ENCODE data around the gene TBC1D5.

Gene TBC1D5

GRCh38 chr3:17333893-17334292 lies 408.5 kb downstream of the TBC1D5 start:
- DNase-seq (ENCODE audit: low read depth), result no peak
- no peak overlapping the region for H3K4me3 ChIP-seq (ENCODE audit: low read depth, low read length)
- TF ChIP-seq, protein P1, sequence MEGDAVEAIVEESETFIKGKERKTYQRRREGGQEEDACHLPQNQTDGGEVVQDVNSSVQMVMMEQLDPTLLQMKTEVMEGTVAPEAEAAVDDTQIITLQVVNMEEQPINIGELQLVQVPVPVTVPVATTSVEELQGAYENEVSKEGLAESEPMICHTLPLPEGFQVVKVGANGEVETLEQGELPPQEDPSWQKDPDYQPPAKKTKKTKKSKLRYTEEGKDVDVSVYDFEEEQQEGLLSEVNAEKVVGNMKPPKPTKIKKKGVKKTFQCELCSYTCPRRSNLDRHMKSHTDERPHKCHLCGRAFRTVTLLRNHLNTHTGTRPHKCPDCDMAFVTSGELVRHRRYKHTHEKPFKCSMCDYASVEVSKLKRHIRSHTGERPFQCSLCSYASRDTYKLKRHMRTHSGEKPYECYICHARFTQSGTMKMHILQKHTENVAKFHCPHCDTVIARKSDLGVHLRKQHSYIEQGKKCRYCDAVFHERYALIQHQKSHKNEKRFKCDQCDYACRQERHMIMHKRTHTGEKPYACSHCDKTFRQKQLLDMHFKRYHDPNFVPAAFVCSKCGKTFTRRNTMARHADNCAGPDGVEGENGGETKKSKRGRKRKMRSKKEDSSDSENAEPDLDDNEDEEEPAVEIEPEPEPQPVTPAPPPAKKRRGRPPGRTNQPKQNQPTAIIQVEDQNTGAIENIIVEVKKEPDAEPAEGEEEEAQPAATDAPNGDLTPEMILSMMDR (IDR thresholded peaks at IDR 0.05; ENCODE audit: low read depth, low read length), result no peak
- no peak for TF ChIP-seq MAX (IDR thresholded peaks at IDR 0.05; ENCODE audit: low read depth, low read length)
- TF ChIP-seq POLR2A (IDR thresholded peaks at IDR 0.05; ENCODE audit: extremely low read depth, insufficient read length), result no peak
- no peak for TF ChIP-seq MYC (IDR thresholded peaks at IDR 0.05; ENCODE audit: low read depth, low read length)

GRCh38 chr3:17333446-17333845 lies 409.0 kb downstream of the TBC1D5 start:
- DNase-seq (ENCODE audit: low read depth), result no peak
- H3K4me3 ChIP-seq (ENCODE audit: low read depth, low read length), result no peak overlapping the region
- TF ChIP-seq, protein P1 (IDR thresholded peaks at IDR 0.05; ENCODE audit: low read depth, low read length), result no peak
- TF ChIP-seq POLR2A (IDR thresholded peaks at IDR 0.05; ENCODE audit: extremely low read depth, insufficient read length) (no peak), MAX (IDR thresholded peaks at IDR 0.05; ENCODE audit: low read depth, low read length) (no peak), MYC (IDR thresholded peaks at IDR 0.05; ENCODE audit: low read depth, low read length) (no peak)

DNA sequence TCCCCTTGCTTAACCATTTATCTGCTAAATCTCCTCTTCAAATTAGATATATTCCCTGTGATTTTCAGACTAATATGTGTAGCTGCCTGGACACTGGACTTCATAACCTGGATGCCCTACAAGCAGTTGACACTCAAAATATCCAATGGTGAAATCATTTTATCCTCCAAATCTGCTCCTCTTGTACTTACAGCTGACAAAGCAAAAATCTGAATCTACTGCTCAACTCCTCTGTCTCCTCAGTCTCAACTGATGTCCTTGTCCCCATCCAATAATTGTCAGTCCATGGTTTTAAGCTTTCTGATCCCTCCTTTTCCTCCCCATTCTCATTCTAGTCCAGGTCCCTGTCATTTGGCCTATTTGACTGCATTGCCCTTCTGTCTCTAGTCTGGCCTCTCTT lies 411.8 kb downstream of the TBC1D5 start:
- DNase-seq (ENCODE audit: low read depth), result no peak
- H3K4me3 ChIP-seq (ENCODE audit: low read depth, low read length), result no peak overlapping the region
- no peak for TF ChIP-seq POLR2A (IDR thresholded peaks at IDR 0.05; ENCODE audit: extremely low read depth, insufficient read length)
- TF ChIP-seq, protein P1 (IDR thresholded peaks at IDR 0.05; ENCODE audit: low read depth, low read length), result no peak
- TF ChIP-seq MYC (IDR thresholded peaks at IDR 0.05; ENCODE audit: low read depth, low read length), result no peak
- no peak for TF ChIP-seq MAX (IDR thresholded peaks at IDR 0.05; ENCODE audit: low read depth, low read length)

DNA sequence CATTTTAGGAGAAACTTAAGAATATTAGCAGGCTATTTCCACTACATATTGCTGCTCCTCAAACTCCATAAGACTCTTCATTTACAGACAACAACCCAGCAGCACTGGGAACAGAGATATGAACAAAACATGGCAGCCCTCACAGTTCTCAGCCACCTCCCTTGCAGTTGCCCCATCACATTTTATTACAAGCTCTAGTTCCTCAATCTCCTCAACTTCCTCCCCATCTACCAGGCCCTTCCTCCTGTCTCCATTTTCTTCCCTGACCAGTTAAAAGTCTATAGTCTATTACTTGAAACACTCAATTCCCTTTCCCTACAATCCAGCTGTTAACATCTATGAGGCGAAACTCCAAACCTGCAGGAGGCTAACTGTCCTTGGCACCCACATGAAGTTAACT lies 412.5 kb downstream of the TBC1D5 start:
- peak; percentile 45 for DNase-seq (ENCODE audit: low read depth)
- H3K4me3 ChIP-seq (ENCODE audit: low read depth, low read length), result no peak overlapping the region
- no peak for TF ChIP-seq MYC (IDR thresholded peaks at IDR 0.05; ENCODE audit: low read depth, low read length)
- TF ChIP-seq, protein P1 (IDR thresholded peaks at IDR 0.05; ENCODE audit: low read depth, low read length), result no peak
- no peak for TF ChIP-seq MAX (IDR thresholded peaks at IDR 0.05; ENCODE audit: low read depth, low read length)
- TF ChIP-seq POLR2A (IDR thresholded peaks at IDR 0.05; ENCODE audit: extremely low read depth, insufficient read length), result no peak

DNA sequence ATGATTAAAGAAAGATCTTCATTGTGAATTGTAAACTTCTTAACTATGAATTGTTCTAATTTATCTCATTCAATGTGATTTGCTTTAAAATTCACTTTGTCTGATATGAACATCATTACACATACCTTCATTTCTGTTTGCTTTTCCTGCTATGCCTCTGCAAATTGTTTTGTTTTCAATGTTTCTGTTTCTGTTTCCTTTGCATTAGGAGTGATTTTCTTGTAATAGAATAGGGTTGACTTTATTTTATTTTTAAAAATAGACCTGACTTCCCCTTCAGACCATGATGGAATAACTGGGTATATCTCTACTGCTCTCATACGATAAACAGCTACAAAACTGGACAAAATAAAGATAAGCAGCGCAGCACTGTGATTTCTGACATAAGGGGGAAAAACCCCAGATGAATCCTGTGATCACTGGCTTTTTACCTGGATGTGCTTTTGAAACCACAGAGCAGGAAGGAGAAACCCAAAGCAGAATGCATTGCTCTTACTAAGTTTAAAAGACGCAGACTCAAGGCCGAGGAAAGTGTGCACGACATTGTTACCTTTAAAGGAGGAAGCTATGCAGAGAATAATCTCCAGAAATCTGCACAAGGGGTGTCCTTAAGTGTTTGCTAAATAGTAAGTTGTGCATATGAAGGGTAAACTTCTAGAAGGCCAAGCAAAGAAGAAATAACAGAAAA lies 420.2 kb downstream of the TBC1D5 start:
- no peak overlapping the region for H3K4me3 ChIP-seq (ENCODE audit: low read depth, low read length)
- TF ChIP-seq MAX (IDR thresholded peaks at IDR 0.05; ENCODE audit: low read depth, low read length) (no peak), POLR2A (IDR thresholded peaks at IDR 0.05; ENCODE audit: extremely low read depth, insufficient read length) (no peak), MYC (IDR thresholded peaks at IDR 0.05; ENCODE audit: low read depth, low read length) (no peak)
- TF ChIP-seq, protein P1 (IDR thresholded peaks at IDR 0.05; ENCODE audit: low read depth, low read length), result no peak
- DNase-seq (ENCODE audit: low read depth), result no peak

Measured in NB4 (cell line).